NCI-H1694 treated with DMSO at 0.1 percent for 48 hours (cell line): Measurements from ENCODE around the gene BLOC1S4.

Experiments
- DNase-seq: peaks from one replicate; lab custom pipeline; 2025; lab: John Stamatoyannopoulos, UW

The BLOC1S4 gene

DNA sequence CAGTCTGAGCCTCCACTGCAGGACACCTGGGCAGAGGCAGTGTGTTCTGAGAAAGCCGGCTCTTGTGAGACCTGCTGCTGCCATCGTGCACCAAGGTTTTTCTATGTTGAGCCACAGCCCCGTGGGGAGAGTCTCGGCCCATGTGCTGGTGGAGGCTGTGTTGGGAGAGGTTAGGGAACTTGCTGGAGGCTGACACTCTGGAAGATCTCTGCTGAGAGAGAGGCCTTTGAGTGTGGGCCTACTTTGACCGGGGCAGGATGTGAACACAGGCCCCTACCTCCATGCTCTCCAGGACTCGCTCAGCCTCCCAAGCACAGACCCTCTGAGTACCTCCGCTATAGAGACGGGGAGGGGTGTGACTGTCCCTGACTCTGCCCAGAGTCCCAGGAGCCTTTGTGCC is 23.6 kb upstream of the BLOC1S4 start:
- DNase-seq = no peak

DNA sequence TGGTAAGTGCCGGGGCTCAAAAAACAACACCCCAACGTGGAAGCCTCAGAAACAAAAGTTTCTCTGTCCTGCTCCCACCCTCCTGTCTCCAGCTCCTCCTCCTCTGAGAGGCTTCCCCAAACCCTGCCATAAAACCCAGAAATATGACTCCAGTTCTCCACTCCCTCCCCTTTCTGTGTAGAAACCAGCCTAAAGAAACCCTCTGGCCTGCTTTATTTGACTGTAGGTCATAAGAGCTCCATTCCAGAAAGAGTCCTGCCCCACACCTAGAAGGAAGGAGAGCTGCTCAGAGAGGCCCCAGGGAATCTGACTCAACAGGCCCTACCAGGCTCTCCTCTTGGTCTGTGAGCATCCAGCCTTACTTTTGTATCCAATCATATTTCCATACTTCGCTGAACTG is 23.2 kb upstream of the BLOC1S4 start:
- no peak for DNase-seq

DNA sequence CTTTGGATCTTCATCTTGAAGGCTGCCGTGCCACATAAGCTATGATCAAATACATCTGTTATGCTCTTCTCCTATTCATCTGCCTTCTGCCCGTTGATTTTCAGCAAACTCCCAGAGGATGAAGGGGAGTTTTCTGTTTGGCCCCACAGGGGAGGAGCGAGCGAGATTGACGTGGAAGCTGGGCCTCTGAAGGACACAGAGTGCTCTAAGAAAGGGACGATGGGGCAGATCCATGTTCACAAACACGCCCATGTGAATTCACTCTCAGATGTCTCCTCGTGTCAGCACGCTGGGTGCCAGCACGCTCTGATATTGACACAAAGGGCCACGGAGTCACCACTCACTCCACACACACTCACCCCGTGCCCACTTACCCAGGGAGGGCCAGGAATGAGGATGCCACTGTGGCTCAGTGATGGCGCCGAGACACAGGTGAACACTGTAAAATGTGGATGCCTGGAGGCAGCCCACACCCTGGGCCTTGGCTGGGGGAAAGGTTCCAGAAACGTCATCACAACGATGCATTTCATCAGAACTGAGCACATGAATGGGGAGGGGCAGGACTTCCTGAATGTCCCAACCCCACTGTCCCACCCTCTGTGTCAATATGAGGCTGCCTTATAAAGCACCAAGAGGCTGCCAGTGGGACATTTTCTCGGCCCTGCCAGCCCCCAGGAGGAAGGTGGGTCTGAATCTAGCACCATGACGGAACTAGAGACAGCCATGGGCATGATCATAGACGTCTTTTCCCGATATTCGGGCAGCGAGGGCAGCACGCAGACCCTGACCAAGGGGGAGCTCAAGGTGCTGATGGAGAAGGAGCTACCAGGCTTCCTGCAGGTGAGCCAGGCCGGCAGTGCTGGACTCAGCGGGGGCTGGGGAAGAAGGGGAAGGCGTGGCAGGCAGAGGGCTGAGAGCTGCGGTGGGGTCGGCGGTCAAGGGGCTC is 22.5 kb upstream of the BLOC1S4 start, which contains the start of gene S100P:
S100P (plus strand) TSS at position 648 of the 946 bp plus-strand sequence; CDS start at position 703, 55 bp downstream.
- DNase-seq = no peak

DNA sequence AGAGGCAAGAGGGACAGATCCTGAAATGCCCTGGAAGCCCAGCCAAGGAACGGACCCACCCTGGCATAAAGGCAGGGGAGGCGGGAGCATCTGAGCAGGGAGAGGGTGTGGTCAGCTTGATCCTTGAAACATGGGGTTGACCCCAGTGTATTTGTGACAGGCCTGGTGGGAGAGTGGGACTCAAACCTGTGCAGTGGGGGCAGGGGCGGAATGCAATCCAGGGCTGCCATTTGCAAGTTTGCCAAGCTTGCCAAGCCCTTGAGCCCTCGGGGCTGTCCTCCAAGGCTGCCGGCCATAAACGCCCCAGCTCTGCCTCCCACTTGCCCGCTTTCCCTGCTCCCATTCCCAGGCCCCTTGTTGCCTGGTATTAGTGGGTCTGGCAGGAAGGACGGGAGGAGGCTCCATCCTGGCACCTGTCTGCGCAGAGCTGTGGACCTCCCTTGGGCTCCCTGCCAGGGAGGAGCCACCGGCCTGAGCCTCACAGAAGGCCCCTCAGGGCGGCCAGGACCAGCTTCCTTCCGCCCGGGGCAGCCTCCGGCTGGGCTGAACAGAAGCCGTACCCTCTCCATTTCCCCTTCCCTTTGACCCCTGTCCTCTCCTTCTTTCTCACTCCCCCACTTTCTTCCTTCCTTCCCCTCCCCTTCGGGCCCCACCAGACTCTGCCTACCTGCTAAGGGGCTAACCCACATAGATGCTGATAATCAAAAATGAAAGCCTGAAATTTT is 21.6 kb upstream of the BLOC1S4 start:
- no peak for DNase-seq

DNA sequence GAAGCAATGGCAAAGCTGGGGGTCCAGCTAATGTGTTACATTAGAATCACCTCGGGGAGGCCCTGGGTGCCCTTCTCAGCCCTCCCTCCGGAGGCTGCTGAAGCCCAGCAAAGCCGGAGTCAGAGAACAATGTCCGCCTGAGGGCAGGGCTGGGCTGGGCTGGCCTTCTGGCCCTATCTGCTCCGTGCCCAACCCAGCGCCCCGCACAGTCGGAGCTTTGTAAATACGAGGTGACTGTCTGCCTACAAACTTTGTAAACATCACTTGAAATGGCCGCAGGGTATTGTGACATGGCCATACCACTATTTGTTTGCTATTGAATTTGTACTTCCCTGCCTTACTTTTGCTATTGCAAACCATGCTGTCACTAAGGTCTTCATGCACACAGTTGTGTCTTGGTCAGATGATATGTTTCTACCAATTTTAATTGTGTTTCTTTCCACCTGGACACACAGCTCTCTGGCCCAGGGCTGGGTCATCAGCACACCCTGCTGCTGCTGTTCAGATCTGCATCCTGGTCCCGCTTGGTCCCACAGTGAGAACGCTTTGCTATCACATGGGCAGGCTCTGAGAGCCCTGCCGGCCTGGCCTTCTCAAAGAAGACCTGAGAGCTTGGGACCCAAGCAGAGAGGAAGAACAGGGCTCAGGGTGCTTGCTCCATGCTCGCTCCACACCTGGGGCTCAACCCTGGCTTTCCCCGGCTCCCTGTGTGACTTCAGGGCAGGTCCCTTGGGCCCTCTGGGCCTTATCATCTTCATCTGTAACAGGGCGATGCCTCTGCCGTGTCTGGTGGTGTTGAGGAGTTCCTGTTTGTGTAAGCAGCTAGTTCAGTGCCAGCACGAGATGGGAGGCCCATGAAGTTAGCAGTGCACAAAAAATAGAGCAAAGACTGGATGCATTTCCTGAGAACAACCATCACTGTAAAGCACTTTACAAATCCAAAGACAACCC is 20.0 kb upstream of the BLOC1S4 start:
- DNase-seq = no peak

DNA sequence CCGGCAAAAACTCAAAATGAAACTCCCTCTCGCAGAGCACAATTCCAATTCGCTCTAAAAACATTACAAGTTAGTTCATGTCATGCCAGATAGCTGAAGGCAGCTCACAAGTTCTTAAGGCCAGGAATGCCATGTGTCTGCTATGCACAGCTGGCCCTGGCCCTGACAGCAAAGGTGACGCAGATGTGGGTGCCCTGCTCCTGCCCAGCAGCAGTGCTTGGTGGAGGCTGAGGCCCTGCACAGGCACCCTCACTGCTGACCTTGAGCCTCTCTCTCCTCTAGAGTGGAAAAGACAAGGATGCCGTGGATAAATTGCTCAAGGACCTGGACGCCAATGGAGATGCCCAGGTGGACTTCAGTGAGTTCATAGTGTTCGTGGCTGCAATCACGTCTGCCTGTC is 19.4 kb upstream of the BLOC1S4 start:
- DNase-seq = no peak

DNA sequence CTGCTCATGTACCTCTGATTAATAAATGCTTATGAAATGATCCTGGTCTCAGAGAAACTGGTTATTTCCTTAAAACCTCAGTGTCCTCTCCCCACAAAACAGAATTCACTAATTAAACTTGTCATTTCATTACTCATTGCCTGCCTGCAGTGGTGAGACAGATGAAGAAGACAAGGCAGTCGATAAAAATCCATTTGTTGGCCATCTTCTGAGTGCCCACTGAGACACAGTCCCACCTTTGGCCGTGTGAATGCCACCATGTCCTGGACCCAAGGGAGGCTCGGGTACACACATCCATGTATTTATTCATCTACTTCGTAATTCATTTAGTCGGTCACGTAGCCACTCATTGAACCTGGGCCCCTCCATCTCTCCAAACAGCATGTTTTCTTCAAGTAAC is 18.8 kb upstream of the BLOC1S4 start:
- no peak for DNase-seq

DNA sequence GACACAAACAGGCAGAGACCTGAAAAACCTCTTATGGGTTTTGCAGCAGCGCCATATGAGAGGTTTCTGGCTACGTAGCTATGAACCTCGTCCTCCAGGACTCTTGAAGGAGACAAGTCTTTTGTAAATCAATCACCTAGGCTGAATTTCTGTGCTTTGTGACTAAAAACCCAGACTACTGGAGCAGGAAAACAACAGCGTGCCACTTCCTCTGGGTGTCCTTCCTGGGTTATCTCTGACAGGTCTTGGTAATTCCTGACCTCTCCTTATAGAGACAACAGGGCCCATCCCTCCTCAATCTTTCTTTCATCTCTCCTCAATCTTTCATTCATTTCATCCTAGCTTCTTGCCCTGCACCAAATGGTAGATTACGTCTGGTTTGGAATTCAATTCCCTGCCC is 16.6 kb upstream of the BLOC1S4 start:
- no peak for DNase-seq

DNA sequence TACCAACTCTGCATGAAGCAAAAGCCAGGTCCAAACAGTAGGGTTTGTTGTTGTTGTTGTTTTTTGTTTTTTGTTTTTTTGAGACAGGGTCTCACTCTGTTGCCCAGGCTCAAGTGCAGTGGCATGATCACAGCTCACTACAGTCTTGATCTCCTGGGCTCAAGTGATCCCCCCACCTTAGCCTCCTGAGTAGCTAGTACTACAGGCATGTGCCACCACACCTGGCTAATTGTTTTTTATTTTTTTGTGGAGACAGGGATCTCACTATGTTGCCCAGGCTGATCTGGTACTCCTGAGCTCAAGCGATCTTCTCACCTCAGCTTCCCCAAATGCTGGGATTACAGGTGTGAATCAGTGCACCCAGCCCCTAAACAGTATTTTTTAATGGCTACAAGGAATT is 16.1 kb upstream of the BLOC1S4 start:
- no peak for DNase-seq

DNA sequence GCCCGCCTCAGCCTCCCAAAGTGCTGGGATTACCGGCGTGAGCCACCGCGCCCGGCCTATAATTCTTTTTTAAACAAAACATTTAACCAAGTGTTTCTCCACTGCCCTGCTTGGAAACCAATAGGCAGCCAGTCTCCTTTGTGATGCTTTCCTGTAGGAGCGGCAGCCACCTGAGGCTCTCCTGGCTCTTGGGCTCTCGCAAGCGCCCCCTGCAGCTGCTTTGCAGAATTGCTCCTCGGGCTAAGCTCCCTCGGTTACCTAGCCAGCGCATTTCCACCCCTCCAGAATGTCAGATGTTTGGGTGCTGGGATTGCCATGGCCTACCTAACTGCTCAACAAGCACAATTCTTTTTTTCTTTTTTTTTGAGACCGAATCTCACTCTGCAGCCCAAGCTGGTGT is 14.6 kb upstream of the BLOC1S4 start:
- DNase-seq = no peak

DNA sequence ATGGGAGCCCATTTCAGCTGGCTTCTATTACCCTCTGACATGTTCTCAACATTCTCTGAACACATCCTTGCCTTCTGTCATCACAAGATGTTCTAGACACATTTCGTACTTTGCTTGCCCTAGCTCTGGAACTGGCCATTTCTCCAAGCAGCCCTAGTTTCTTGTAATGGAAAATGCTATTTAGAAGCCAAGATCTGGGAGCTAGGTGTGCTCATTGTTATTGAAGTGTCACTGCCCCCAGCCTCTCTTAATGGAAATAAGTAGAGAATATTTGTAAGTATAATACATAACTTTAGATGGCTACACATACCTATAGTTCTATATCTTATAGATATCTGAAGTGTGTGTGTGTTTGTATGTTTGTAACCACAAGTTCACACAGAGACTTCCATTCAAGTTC is 13.2 kb upstream of the BLOC1S4 start:
- no peak for DNase-seq

DNA sequence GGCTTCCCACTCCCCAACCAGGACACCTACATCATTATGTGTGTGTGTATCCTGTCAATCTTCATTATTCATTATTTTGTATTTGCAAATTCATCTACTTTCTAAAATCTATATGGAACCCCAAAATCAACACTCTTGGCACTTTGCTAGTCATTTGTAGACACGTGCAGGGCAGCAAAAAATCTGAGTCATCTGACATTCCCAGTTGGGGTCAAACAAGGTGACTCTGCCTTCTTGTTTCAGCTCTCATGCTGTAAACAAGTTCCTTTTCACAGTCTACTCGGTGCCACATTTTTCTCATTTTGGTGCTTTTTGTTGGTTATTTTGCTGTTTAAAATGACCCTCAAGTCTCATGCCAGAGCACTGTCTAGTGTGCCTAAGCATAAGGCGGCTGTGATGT is 12.2 kb upstream of the BLOC1S4 start:
- no peak for DNase-seq

DNA sequence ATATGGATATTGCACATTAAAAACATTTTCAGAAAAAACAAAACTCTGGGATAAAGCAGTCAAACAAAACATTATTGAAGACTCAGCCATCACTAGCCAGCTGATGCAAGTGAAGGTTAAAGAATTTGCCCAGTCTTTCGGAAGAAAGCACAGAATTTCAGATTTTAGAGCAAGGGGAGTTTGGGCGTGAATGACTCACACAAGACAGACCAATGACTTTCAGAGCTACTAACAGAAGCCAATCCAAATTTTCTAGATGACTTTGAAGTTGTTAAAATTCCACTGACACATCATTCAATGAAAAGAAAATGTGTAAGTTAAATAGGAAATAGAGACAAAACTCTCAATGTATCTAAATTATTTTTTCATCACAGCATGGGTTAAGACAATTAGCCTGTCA is 10.3 kb upstream of the BLOC1S4 start:
- no peak for DNase-seq

DNA sequence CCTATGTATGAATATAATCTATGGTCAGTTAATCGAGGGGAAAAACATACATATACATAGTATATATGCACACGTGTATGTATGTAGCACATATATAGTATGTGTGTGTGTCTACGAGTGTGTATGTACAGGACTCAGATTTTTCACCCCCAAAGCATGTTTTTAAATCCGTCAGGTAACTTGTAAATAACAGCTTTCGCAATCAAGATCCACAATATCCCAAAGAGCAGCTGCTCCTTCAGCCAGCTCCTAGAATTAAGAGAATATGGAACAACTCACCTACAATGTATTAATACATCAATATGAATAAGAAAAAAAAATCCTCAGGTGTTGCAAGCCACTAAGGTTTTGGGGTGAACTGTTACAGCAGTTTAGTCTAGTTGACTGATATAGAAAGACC is 9.8 kb upstream of the BLOC1S4 start:
- no peak for DNase-seq

DNA sequence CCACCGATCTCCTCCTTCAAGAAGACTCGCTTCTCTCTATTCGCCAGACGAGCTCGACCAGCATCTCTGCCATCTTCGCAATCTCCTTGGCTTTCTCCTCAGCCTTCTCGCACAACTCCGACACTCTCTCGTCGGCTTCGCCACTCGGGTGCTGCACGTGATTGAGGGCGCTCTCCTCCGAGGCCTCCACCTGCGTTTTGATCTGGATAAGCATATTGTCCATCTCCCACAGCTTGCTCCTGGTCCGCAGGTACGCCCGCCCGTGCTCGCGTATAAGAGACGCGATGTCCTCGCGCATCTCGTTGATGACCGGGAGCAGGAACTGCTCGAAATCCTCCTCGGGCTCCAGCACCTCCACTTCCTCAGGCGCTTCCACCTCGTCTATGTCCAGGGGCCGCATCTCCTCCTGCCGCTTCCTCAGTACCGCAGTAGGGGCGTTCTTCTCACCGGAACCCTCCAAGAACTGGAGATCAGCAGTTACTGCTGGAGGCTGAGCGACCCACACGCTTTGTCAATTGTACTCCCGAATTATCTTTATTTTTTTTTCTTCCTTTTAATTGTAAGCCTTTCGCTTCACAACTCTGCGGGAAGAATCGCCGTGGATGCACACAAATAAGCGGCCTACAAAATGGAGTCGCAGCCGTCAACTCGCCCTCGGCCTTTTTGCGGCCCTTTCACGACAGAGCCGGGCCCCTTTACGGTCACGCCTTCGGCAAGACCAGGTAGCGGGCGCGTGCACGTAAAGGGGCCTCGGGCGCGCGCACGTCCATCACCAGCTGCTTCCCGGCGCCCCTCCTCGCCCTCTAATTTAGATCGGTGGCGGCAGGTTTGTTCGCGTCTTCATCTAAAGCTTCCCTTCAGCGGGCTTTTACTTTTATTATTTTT is 6.5 kb upstream of the BLOC1S4 start, which contains the start of gene MRFAP1L1:
MRFAP1L1 (minus strand) TSS at position 636 of the 885 bp plus-strand sequence; CDS start at position 400, 236 bp downstream.
- DNase-seq = peak; percentile 88

DNA sequence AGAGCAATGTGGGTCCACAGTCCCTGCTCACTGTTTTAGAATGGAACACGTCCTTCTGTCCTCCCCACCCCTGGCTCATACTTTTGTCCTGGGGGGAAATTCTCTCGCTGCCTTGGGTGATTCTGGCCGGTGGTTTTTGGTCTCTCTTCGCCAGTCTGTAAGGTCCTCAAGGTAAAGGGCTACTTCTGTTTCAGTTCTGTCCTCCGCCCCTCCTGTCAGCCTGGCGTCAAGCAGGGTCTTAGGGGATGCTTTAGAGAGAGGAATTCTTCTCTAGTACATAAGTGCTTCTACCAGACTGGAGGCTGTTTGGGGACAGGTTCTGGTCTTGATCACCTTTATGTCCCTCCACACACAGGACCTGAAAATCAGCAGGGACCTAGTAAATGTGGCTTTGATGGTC is 5.7 kb upstream of the BLOC1S4 start:
- DNase-seq = no peak

DNA sequence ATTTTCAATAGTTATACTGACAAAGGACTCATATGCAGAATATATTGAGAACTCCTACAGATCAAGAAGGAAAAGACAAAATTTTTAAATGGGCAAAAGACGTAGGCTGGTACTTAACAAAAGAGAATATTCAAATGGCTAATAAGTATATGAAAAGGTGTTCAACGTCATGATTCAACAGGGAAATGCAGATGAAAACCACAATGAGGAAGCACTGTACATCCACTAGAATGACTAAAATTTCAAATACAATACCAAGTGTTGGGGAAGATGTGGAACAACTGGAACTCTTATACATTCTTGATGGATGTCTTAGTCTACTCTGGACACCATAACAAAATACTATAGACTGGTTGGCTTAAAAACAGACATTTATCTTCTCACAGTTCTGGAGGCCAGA is 5.0 kb upstream of the BLOC1S4 start:
- DNase-seq = no peak

DNA sequence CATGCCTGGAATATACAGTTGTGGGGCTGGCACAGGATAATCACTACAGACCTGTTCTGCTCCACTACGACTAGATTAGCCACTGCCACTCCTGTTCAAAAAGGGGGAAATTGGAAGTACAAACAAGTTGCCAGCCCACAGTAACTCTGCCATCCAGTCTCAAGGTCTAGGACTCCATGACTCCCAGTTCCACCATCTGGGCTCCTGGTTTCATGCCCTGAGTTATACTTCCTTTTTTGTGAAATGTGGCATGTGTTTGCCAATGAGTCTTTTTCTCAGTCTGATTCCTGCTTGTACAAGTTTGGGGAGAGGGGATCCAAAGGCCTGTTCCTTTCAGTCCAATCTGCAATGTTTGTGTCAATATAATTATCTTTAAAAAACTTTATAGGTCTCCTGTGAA is 1.0 kb upstream of the BLOC1S4 start:
- no peak for DNase-seq

DNA sequence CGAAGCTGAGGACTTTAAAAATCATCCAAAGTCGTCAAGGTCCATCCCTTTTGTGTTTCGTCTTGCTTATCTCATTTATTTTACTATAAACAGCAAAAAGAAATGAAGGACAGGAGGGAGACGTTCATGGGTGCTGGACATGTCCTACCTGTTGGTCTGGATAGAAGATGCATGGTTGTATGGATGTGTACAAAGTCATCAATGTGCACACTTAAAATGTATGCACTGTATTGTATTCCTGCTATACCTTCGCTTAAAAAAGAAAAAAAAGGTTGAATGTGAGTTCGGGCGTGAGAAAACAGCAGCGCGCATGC is 313 bp upstream of the BLOC1S4 start:
- DNase-seq = no peak

DNA sequence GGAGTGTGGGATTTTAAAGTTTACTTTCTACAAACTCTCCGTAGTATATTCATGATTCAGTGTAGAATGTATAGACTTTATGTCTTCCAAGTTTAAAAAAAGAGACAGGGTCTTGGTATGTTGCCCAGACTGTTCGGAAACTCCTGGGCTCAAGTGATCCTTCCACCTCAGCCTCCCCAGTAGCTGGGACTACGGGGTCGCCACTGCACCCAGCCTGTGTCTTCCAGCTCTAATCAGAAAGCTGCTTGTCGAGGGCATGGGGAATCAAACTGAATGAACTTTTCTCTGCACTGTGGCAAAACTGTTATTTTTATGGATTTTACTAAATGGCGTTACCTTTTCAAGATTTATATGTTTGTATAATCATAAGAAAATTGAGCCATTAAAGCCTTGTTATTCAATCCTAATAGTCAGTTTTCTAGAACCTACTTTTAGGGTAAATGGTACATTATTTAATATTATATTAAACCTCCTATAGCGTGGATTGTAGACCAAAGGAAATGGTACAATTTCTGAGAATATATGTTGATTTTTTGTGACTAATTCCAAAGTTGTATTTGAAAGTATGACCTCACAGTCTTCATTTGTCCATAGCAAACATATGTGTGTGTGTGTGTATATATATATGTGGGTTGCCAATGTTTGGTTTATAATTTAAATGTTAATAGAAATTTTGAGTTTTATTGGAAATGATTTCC is 1.1 kb downstream of the BLOC1S4 start:
- no peak for DNase-seq
